ENCODE measurements around the gene PRAMEF8. TPM values are rescaled to one million over a fixed set of nuclear protein-coding genes. Genes with fewer than 3 reads are reported as not detected.
"Not testable (repeated sequence)": the region's sequence is repeated elsewhere in the genome, so short reads cannot be mapped to it uniquely, and the experiment has no call there.

Gene PRAMEF8
- total and polyA plus RNA-seq, 2 donors (not counting 1 experiment from before 2014, with no cell fraction given): not detected

DNA sequence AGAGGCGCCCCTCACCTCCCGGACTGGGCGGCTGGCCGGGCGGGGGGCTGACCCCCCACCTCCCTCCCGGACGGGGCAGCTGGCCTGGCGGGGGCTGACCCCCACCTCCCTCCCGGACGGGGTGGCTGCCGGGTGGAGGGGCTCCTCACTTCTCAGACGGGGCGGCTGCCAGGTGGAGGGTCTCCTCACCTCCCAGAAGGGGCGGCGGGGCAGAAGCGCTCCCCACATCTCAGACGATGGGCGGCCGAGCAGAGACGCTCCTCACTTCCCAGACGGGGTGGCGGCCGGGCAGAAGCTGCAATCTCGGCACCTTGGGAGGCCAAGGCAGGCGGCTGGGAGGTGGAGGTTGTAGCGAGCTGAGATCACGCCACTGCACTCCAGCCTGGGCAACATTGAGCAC is 13.8 kb upstream of the PRAMEF8 start:
- H3K27me3 Mint-ChIP-seq; H3K27ac ChIP-seq (ENCODE audit: low read length in 2 of 2); H3K9me3 Mint-ChIP-seq (ENCODE audit: insufficient read depth); H4K20me1 ChIP-seq (ENCODE audit: control insufficient read depth, insufficient read depth, low read length, poor library complexity, severe bottlenecking); POLR2A ChIA-PET; H3K4me1 Mint-ChIP-seq; H3K9ac ChIP-seq (ENCODE audit: low read length); H3K27ac Mint-ChIP-seq; H3K4me3 ChIP-seq (ENCODE audit: control extremely low read depth in 1 of 5, extremely low read depth in 1 of 5, insufficient read depth in 1 of 5, low read depth in 2 of 5, low read length in 4 of 5); intact Hi-C loops (cut with micrococcal nuclease); CTCF ChIA-PET; H3K9me3 ChIP-seq (ENCODE audit: control extremely low read depth in 1 of 3, control insufficient read depth in 2 of 3, insufficient read depth in 1 of 3, low read length in 2 of 3); H3K4me2 ChIP-seq (replicated peaks; ENCODE audit: low read depth, low read length, poor library complexity, severe bottlenecking); H3K27me3 ChIP-seq (replicated peaks in 1 of 4; ENCODE audit: control extremely low read depth in 1 of 4, control insufficient read depth in 3 of 4, insufficient read depth in 4 of 4, low read length in 3 of 4); H3K36me3 ChIP-seq (replicated peaks in 1 of 2; ENCODE audit: control extremely low read depth in 1 of 2, control insufficient read depth in 1 of 2, extremely low read depth in 1 of 2, insufficient read depth in 2 of 2, low read length in 1 of 2); H2AFZ ChIP-seq (ENCODE audit: insufficient read depth, low read depth, low read length, poor library complexity, severe bottlenecking); DNase-seq; H3K4me3 Mint-ChIP-seq; H3K4me1 ChIP-seq (ENCODE audit: control insufficient read depth in 2 of 2, insufficient read depth in 2 of 2, low read length in 2 of 2); H3K79me2 ChIP-seq (ENCODE audit: control insufficient read depth, insufficient read depth, low read length); ATAC-seq (ENCODE audit: low read depth): not testable (repeated sequence)
- WGBS (ENCODE audit: insufficient coverage): no CpG with 5 or more reads among the region's 27 CpGs

DNA sequence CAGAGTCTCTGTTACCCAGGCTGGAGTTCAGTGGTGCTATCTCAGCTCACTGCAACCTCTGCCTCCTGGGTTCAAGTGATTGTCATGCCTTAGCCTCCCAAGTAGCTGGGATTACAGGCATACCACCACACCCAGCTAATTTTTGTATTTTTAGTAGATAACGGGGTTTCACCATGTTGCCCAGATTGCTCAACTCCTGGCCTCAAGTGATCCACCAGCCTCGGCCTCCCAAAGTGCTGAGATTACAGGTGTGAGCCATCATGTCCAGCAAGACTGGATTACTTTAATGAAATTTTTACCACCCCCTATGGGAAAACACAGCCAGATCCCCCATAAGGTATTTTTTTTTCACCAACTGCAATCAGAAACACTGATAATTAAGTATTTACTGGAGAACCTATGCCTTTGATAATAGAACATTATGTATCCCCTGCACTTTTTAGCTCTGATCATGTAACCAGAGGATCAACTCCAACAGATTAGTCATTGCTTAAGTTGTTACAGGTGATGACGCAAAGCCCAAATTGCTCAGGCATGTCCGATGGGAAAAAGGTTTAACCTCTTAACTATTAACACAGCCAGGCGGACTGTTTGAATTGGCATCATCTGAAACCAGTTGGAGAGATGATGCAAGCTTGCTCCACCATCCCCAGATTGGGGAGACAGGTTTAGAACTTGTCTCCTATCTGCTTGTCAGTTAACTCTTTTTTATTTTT is 12.4 kb upstream of the PRAMEF8 start:
- H3K27me3 ChIP-seq (replicated peaks in 1 of 4; ENCODE audit: control extremely low read depth in 1 of 4, control insufficient read depth in 3 of 4, insufficient read depth in 4 of 4, low read length in 3 of 4); H3K79me2 ChIP-seq (ENCODE audit: control insufficient read depth, insufficient read depth, low read length); ATAC-seq (ENCODE audit: low read depth); DNase-seq; H3K27ac ChIP-seq (ENCODE audit: low read length in 2 of 2); H3K4me3 Mint-ChIP-seq; H3K27me3 Mint-ChIP-seq; H3K4me1 Mint-ChIP-seq; H3K4me2 ChIP-seq (replicated peaks; ENCODE audit: low read depth, low read length, poor library complexity, severe bottlenecking); H3K9me3 ChIP-seq (ENCODE audit: control extremely low read depth in 1 of 3, control insufficient read depth in 2 of 3, insufficient read depth in 1 of 3, low read length in 2 of 3); intact Hi-C loops (cut with micrococcal nuclease); H3K36me3 ChIP-seq (replicated peaks in 1 of 2; ENCODE audit: control extremely low read depth in 1 of 2, control insufficient read depth in 1 of 2, extremely low read depth in 1 of 2, insufficient read depth in 2 of 2, low read length in 1 of 2); H4K20me1 ChIP-seq (ENCODE audit: control insufficient read depth, insufficient read depth, low read length, poor library complexity, severe bottlenecking); CTCF ChIA-PET; H3K9me3 Mint-ChIP-seq (ENCODE audit: insufficient read depth); H3K27ac Mint-ChIP-seq; H3K9ac ChIP-seq (ENCODE audit: low read length); H2AFZ ChIP-seq (ENCODE audit: insufficient read depth, low read depth, low read length, poor library complexity, severe bottlenecking); H3K4me1 ChIP-seq (ENCODE audit: control insufficient read depth in 2 of 2, insufficient read depth in 2 of 2, low read length in 2 of 2); POLR2A ChIA-PET; H3K4me3 ChIP-seq (ENCODE audit: control extremely low read depth in 1 of 5, extremely low read depth in 1 of 5, insufficient read depth in 1 of 5, low read depth in 2 of 5, low read length in 4 of 5): not testable (repeated sequence)
- WGBS (ENCODE audit: insufficient coverage): no CpG with 5 or more reads among the region's 5 CpGs

DNA sequence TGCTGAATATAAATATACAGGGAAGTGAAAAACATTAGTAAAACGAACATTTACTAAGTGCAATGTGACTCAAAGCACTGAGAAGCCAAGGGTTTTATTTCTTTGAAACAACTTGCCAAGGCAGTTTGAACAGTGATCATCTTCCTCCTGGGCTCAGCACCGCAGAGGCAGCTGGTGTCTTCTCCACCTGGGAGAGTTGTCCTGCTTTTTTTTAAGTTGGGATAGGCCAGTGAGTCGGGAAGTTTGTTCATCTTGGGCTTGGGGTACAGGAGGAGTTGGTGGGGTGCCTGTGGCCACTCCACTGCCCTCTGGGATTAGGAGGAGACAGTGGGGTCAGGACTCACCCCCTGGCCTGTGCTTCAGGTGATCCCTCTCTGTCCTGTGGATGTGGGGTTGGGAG is 4.1 kb upstream of the PRAMEF8 start:
- H3K9me3 ChIP-seq (ENCODE audit: control extremely low read depth in 1 of 3, control insufficient read depth in 2 of 3, insufficient read depth in 1 of 3, low read length in 2 of 3); H3K27me3 Mint-ChIP-seq; H3K27me3 ChIP-seq (replicated peaks in 1 of 4; ENCODE audit: control extremely low read depth in 1 of 4, control insufficient read depth in 3 of 4, insufficient read depth in 4 of 4, low read length in 3 of 4); H3K4me1 ChIP-seq (ENCODE audit: control insufficient read depth in 2 of 2, insufficient read depth in 2 of 2, low read length in 2 of 2); H3K9me3 Mint-ChIP-seq (ENCODE audit: insufficient read depth); ATAC-seq (ENCODE audit: low read depth); H3K4me3 Mint-ChIP-seq; H3K27ac ChIP-seq (ENCODE audit: low read length in 2 of 2); H3K9ac ChIP-seq (ENCODE audit: low read length); intact Hi-C loops (cut with micrococcal nuclease); H3K79me2 ChIP-seq (ENCODE audit: control insufficient read depth, insufficient read depth, low read length); H2AFZ ChIP-seq (ENCODE audit: insufficient read depth, low read depth, low read length, poor library complexity, severe bottlenecking); H3K36me3 ChIP-seq (replicated peaks in 1 of 2; ENCODE audit: control extremely low read depth in 1 of 2, control insufficient read depth in 1 of 2, extremely low read depth in 1 of 2, insufficient read depth in 2 of 2, low read length in 1 of 2); DNase-seq; CTCF ChIA-PET; H4K20me1 ChIP-seq (ENCODE audit: control insufficient read depth, insufficient read depth, low read length, poor library complexity, severe bottlenecking); POLR2A ChIA-PET; H3K27ac Mint-ChIP-seq; H3K4me3 ChIP-seq (ENCODE audit: control extremely low read depth in 1 of 5, extremely low read depth in 1 of 5, insufficient read depth in 1 of 5, low read depth in 2 of 5, low read length in 4 of 5); H3K4me1 Mint-ChIP-seq; H3K4me2 ChIP-seq (replicated peaks; ENCODE audit: low read depth, low read length, poor library complexity, severe bottlenecking): not testable (repeated sequence)
- WGBS (ENCODE audit: insufficient coverage): no CpG with 5 or more reads among the region's 3 CpGs

DNA sequence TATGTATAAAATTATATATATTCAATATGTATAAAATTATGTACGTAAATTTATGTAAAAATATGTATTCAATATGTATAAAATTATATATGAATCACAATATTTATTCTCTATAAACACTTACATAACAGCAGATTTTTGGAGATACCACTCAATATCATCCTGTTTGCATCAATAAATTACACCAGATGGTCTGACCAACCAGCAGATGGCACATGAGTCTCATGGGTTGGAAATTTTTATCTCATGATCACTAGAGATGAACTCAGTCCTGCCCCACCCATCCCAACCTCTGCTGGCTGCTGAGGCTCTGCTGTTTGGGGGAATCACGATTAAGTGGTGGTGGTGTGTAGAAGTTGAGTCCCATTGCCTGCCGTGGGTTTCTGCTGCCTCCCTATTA is 5.3 kb downstream of the PRAMEF8 start:
- H3K4me3 ChIP-seq (ENCODE audit: control extremely low read depth in 1 of 5, extremely low read depth in 1 of 5, insufficient read depth in 1 of 5, low read depth in 2 of 5, low read length in 4 of 5); H4K20me1 ChIP-seq (ENCODE audit: control insufficient read depth, insufficient read depth, low read length, poor library complexity, severe bottlenecking); H3K27ac Mint-ChIP-seq; H3K4me3 Mint-ChIP-seq; H3K9me3 ChIP-seq (ENCODE audit: control extremely low read depth in 1 of 3, control insufficient read depth in 2 of 3, insufficient read depth in 1 of 3, low read length in 2 of 3); POLR2A ChIA-PET; ATAC-seq (ENCODE audit: low read depth); CTCF ChIA-PET; H3K27me3 ChIP-seq (replicated peaks in 1 of 4; ENCODE audit: control extremely low read depth in 1 of 4, control insufficient read depth in 3 of 4, insufficient read depth in 4 of 4, low read length in 3 of 4); H3K79me2 ChIP-seq (ENCODE audit: control insufficient read depth, insufficient read depth, low read length); H2AFZ ChIP-seq (ENCODE audit: insufficient read depth, low read depth, low read length, poor library complexity, severe bottlenecking); H3K27ac ChIP-seq (ENCODE audit: low read length in 2 of 2); H3K9me3 Mint-ChIP-seq (ENCODE audit: insufficient read depth); H3K9ac ChIP-seq (ENCODE audit: low read length); DNase-seq; H3K4me1 Mint-ChIP-seq; H3K4me1 ChIP-seq (ENCODE audit: control insufficient read depth in 2 of 2, insufficient read depth in 2 of 2, low read length in 2 of 2); H3K27me3 Mint-ChIP-seq; H3K4me2 ChIP-seq (replicated peaks; ENCODE audit: low read depth, low read length, poor library complexity, severe bottlenecking); intact Hi-C loops (cut with micrococcal nuclease); H3K36me3 ChIP-seq (replicated peaks in 1 of 2; ENCODE audit: control extremely low read depth in 1 of 2, control insufficient read depth in 1 of 2, extremely low read depth in 1 of 2, insufficient read depth in 2 of 2, low read length in 1 of 2): not testable (repeated sequence)
- 100% methylated on average over 1 of the region's 3 CpGs for WGBS (ENCODE audit: insufficient coverage)
